ENCODE results near the gene NR2F2.

NR2F2 gene

DNA sequence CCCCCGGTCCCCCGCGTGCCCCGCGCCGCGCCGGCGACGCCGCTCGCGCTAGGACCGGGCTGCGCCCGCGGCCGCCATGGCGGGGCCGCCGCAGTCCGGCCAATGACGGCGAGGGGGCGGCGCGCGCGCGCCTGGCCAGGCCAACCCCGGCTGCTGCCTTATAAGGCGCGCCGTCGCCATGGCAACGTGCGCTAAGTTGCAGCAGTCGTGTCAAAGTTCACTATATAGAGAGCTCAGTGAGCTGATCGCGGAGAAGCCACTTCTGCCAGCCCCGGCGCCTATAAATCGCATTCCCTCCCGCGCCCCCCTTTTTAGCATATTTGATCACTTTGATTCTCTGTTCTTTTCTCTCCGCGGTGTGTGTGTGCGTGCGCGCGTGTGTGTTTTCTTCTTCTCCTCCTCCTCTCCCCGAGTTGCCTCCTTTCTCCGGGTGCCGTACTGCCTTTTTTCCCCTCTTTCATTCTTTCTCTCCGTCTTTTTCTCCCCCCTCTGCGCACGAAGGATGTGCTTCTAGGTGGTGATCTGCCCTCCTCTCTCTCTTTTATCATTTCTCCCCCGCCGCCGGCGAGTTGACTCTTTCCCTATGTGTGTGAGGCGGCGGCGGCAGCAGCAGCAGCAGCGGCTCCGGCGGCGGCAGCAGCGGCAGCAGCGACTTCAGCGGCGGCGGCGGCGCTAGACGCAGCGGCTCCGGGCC is at the start of gene NR2F2:
Gene NR2F2 (plus strand): TSS at position 251 of the 694 bp plus-strand sequence. CDS start 1,406 bp downstream, outside the sequence.
- peak; percentile 87 for DNase-seq

- no peak for DNase-seq
Observed at GRCh38 chr15:96285305-96285704, 45.2 kb upstream of the NR2F2 start.

DNA sequence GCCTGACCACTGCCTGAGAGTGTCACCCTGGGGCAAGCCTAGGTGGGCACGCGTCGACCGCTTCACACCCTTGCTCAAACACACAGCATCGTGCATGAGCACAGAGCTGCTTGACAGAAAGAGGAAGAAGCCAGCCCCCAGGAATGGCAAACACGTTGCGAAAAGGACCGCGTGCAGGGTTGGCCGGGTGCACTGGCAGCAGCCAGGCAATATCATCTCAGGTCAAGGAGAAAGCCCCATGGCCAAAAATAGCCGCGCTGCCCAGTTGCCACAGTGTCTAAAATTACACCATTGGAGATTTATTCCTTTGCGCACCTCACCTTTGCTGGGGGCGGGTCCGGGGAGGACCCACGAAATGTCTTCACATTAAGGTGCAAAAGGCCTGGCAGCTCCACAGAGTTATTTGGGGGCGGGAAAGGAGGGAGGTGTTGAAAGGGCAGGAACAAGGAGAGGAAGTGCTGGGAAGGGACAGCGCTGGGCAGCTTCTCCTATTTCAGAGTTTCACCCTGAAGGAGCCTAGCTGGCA is 44.7 kb upstream of the NR2F2 start:
- no peak for DNase-seq

DNA sequence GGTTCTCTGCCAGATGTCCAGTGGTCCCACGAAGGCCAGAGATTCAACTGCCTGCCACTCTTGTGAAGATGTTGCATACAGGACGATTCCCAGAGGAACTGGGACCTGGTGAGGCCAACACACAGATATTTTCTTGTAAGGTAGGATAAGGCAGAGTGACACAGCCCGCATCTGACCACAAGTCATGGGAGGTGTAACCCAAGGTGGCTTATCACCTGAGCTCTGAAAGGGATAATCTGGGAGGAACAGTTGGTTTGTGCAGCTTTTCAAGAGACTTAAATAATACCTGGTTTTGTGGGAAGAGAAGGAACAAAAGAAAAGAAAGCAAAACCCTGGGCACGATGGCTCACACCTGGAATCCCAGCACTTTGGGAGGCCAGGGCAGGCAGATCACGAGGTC is 39.8 kb upstream of the NR2F2 start:
- no peak for DNase-seq

- DNase-seq = no peak
Observed at GRCh38 chr15:96292635-96293034, 37.9 kb upstream of the NR2F2 start.

DNA sequence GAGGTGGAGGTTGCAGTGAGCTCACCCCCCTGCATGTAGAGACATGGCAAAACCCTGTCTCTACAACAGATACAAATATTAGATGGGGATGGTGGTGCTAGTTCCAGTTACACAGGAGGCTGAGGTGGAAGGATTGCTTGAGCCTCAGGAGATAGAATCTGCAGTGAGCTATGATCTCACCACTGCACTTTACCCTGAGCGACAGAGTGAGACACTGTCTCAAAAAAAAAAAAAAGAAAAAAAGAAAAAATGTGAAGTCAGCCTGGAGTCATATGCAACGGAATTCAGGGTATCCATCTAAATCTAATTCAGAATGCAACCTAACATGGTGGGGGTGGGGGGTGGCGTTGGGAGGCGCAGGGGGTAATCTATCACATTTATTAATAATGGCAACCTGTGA is 37.1 kb upstream of the NR2F2 start:
- no peak for DNase-seq

DNA sequence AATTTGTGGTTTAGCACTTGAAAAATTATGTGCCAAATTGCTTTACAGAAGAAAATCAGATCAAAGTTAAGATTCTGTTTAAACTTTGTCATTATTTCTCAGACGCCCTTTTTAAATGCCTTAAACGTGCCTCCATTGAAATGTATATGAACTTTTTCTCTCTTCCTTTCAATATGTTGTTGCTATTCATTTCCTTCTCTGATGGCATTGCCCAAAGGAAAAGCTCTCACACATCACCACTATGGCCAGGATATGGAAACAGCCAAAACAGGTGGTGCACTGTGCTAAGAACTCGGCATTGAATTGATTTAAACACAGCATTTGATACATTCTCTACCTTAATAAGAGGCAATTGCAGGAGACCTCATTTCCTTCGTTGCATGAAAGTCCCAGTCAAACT is 35.7 kb upstream of the NR2F2 start:
- DNase-seq = no peak

GRCh38 chr15:96296264-96296663 is 34.2 kb upstream of the NR2F2 start:
- DNase-seq = no peak

GRCh38 chr15:96297783-96298182 is 32.7 kb upstream of the NR2F2 start:
- DNase-seq = no peak

DNA sequence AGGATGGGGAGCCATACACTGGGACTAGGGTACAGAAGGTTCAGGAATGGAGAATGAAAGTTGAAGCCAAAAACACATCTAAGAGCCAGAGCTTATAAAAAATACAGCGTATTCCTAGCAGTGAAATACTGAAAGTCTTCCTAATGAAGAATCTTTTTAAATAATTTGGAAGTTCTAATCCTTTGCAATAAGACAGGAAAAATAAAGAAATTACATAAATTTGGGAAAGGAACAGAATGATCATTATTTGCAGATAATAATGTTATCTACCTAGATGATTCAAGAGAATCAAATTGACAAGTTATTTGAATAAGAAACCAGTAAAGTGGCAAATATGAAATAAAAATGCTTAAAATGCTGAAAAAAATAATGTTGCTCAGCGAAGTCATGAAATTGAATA is 32.3 kb upstream of the NR2F2 start:
- DNase-seq = no peak

DNA sequence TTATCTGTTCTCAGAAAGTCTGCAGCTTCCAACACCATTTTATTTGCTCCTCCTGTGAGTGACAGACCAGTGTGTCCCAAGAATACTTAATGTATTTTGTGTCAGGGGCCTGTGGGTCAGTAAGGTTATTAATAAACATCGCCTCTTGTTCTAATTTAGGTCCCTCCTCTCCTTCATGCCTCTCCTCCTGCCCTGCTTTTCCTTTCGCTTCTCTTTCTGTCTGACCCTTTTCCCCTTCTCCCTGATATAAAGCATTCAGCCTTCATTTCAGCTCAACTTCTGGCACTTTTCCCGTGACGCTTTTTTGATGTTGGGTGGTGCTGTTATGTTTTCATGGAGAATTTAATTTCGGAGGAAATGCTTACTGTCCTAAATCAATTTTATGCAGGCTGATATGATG is 29.7 kb upstream of the NR2F2 start:
- no peak for DNase-seq

- no peak for DNase-seq
Observed at GRCh38 chr15:96303503-96304056, 26.9 kb upstream of the NR2F2 start.

GRCh38 chr15:96304839-96305238 is 25.7 kb upstream of the NR2F2 start:
- DNase-seq = no peak

GRCh38 chr15:96306321-96306720 is 24.2 kb upstream of the NR2F2 start:
- DNase-seq = no peak

DNA sequence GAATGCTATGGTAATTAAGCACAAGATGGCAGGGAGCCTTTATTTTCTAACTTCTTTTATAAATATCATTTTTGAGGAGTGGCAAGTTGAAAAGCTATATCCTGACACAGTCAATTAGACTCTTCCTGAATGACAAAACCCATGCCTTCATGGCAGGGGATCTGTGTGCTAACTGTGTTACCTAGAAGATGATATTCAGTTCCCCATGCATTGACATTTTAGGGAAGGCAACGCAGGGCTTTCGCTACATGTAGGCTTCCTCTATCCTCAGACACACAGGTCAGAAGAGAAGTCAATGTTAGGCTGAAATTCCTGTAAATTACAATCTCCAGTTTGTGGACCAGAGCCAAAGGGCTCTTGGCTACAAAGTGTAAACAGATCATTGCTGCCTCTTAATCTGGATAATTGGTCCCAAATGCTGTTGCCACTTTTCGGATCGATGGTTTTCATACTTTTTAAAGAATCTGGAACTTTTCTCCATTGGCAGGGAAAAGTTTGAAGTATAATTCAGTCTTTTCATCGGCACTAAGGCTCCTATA is 22.6 kb upstream of the NR2F2 start:
- no peak for DNase-seq

- no peak for DNase-seq
Observed at GRCh38 chr15:96309143-96309660, 21.3 kb upstream of the NR2F2 start.

GRCh38 chr15:96311256-96311955 is 19.1 kb upstream of the NR2F2 start:
- DNase-seq = no peak

GRCh38 chr15:96311956-96312294 is 18.6 kb upstream of the NR2F2 start:
- DNase-seq = no peak

- no peak for DNase-seq
Observed at GRCh38 chr15:96312641-96313335, 17.7 kb upstream of the NR2F2 start.

DNA sequence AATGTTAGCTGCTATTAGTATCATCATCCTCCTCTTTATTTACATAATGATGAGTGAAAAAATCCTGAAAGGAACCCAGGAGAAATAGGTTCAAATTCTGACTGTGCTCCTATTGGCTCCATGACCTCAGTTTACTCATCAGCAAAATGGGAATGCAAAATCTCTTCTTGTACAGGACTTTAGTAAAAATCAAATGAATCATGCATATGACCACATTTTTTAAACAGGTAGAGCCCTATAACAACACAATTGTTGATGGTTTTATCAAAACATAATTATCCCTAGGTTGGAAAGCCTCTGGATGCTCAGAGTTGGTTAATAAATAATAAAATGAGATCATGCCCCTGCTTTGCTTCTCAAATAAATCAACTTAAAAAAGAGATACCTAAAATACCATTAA is 16.0 kb upstream of the NR2F2 start:
- no peak for DNase-seq

DNA sequence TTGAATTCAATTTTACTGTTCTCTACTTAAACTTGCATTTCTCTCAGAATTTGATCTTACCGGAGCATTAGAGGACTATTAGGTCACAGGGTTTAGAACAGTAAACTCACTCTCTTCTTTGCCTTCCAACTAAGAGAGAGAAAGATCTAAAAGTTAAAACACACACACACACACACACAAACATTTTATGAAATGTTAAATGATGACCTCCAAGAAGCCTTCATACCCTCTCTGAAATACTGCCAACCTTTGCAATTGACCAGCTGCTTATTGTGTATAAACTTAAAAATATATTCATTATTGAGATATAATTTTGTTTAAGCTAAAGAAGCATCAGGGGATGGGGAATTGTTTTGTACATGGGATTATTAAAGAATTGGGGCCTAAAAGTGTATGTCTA is 15.5 kb upstream of the NR2F2 start:
- DNase-seq = no peak

DNA sequence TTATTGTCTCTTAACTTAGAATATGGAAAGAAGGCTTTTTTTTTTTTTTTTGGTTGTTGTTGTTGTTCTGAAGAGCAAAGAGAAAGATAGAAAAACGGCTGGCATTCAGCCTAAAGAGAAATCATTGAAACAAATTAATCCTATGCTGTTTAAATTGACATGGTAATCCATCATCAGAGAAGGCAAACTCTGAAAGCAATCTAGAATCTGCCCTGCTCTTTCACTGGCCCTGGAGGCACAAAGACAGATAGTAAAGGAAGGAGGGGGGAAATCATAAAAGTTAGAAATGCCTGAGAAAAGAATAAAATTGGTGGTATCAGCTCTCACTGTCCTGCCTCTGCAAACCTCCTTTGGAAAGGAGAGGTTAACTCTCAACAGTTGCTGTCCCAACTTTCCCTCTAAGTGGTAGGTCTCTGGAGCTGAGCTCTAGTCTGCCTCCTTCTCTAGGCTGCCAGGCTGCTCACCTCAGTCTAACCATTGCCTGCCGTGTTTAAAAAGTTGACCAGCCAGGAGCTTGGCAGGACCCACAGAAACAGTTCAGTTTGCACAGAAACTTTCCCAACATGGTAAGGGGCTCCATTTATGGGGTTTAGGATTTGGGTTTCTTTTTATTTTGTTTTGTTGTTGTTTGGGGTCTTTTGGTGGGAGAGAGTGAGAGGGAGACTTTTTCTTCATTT is 13.4 kb upstream of the NR2F2 start:
- DNase-seq = no peak

- DNase-seq = no peak
Observed at GRCh38 chr15:96320107-96320506, 10.4 kb upstream of the NR2F2 start.

All from NCI-H146 (cell line).